HG03039 (cell line): ENCODE measurements around the gene CSNK1G2.

ENCODE experiments used
- ATAC-seq: cut with Tn5 transposase; IDR thresholded peaks from one replicate; pipeline ENCODE4 v1.9.1; 2021; ENCODE audit warnings: mild to moderate bottlenecking, moderate library complexity; ENCODE audit not compliant: unreplicated experiment

Gene CSNK1G2

DNA sequence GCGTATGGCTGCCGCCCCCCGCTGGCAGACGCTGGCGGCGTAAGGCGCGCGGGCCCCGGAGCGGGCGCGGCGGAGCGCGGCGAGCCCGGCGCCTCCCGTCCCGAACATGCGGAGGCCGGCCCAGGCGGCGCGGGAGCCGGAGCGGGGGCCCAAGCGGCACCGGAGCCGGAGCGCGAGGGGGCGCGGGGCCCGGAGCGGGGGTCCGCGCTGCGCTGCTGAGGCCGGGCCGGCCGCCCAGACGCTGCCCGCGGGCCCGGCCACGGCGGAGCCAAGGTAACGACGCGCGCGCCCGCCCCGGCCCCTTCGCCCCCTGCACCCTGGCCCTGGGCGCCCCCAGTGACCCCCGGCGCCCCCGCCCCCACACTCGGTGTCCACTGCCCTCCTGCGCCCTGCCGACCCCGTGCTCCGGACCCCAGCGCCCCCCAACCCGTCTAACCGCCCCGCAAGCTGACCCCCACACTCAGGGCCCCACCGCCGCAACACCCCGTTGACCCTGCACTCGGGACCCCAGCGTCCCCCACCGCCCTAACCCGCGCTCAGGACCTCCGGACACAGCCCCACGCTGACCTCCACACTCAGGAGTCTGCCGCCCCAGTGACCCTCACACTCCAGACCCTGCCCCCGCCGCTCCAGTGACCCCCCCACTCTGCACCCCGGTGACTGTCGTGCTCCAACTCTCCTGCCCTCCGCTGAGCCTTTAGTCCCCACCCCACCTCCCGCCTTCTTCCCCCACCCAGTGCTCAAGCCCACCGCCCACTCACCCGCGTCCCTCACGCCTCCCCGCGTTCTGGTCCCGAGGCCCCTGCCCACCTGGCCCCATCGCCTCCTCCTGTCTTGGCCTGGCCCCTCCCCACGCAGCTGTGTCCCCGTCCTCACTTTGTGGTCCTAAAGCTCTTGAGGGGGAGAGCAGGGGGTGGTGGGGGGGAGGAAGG lies at the start of gene CSNK1G2:
CSNK1G2 (plus strand) TSS at position 27 of the 932 bp plus-strand sequence. CDS start 28,601 bp downstream, outside the sequence.
- peak; percentile 53 for ATAC-seq

DNA sequence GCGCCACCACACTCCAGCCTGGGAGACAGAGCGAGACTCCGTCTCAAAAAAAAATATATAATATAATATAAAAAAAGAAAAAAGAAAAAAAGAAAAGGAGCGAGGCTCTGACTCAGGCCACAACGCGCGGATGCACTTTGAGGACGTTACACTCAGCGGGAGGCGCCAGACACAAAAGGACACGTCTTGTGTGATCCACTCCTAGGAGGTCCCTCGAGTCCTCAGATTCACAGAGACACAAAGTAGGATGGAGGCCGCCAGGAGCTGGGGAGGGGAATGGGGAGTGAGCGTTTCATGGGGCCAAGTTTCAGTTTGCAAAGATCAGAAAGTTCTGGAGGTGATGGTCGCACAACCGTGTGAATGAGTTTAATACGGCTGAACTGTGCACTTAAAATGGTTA lies 47.2 kb upstream of the CSNK1G2 start:
- no peak for ATAC-seq

DNA sequence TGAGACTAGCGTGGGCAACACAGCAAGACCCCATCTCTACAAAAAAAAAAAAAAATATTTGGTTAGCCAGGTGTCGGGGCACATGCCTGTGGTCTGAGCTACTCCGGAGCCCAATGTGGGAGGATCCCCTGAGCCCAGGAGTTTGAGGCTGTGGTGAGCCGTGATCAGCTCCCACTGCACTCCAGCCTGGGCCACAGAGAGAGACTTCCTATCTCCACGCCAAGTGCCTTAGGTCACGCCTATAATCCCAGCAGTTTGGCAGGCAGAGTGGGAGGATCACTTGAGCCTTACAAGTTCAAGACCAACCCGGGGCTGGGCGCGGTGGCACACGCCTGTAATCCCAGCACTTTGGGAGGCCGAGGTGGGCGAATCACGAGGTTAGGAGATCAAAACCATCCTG lies 44.5 kb upstream of the CSNK1G2 start:
- ATAC-seq, result no peak

DNA sequence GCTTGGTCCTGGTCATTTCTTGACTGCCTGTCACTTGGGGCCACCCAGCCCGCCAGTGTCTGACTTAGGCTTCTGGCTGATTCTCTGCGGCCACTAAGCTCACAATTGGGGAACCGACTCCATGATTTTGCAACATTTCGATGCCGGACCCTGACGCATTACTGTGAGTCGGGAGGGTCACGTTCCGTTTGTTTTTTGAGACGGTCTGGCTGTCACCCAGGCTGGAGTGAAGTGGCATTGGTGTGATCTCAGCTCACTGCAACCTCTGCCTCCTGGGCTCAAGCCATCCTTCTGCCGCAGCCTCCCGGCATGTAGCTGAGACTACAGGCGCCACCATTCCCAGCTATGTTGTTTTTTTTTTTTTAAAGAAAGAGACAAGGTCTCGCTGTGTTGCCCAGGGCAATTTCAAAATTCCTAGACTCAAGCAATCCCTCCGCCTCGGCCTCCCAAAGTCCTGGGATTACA lies 39.0 kb upstream of the CSNK1G2 start:
- no peak for ATAC-seq

DNA sequence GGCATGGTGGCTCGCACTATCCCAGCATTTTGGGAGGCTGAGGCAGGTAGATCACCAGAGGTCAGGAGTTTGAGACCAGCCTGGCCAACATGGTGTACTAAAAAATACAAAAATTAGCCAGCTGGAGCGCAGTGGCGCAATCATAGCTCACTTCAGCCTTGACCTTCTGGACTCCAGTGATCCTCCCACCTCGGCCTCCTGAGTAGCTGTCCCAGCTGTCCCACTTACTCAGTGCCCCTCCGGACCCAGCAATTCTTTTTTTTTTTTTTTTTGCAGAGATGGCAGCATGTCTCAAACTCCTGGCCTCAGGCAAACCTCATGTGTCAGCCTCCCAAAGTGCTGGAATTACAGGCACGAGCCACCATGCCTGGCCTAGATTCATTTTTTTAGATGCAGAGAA lies 38.0 kb upstream of the CSNK1G2 start:
- no peak for ATAC-seq

DNA sequence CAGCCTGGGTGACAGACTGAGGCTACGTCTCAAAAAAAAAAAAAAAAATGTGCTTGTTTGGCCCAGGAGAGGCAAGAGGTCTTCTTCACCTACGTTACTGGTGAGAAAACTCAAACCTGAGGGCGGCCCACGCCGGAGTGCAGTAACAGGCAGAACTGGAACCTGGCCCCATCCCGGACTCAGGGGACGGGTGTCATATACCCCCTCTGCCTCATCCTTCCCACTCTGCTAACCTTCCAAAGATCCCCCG lies 36.2 kb upstream of the CSNK1G2 start:
- no peak for ATAC-seq

DNA sequence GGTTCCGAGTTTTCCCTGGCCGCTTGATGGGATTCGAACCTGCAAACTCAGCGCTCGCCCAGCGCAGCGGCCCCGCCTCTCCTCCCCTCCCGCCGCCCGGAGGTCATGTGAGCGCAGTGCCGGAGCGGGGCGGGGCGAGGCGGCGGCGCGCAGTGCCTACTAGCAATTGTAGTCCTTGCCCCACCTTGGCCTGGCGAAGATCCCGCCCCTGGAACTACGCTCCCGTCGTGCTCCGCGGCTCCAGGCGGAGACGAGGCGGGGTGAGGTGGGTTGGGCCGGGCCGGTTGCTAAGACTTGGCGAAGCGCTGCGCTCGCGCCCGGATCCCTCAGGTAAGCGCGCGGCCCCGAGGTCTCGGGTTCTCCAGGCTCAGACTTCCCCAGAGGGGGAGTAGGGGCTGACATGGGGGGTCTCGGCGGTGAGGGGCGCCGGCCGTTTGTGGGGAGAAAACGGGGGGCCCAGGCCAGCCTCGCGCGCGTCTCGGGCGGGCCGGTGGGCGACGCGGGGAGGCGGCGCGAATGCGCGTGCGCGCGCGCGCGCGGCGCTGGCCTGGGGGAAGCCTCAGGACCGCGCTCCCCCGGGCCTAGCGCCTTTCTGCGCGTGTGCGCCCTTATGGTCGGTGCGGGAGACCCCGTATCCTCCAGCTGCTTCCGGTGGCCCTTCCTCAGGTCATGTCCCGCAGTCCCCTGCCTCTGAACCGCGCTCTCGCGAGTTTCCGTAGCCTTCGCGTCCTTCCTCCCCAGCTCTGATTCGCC lies 35.7 kb upstream of the CSNK1G2 start, which contains the start of the genes ADAT3 and SCAMP4:
ADAT3 (plus strand) TSS at position 290 of the 753 bp plus-strand sequence. CDS start 6,649 bp downstream, outside the sequence.
SCAMP4 (plus strand) TSS at position 290 of the 753 bp plus-strand sequence. CDS start 9,621 bp downstream, outside the sequence.
- ATAC-seq, result peak; percentile 79

DNA sequence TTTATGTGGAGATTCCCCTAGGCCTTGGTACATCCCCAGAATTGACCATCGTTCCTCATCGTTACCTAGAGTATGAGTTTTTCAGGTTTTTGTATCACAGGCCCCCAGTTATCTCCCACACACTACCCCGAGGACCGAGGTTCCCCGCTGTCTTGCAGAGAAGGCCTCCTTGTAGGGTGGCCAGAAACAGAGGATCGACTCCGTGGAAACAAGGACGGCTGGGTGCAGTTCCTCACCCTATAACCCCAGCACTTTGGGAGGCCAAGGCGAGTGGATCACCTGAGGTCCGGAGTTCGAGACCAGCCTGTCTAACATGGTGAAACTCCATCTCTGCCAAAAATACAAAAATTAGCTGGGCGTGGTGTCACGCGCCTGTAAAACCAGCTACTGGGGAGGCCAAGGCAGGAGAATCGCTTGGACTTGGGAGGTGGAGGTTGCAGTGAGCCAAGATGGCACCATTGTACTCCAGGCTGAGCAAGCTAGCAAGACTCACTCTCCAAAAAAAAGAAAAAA lies 35.1 kb upstream of the CSNK1G2 start:
- ATAC-seq, result no peak

DNA sequence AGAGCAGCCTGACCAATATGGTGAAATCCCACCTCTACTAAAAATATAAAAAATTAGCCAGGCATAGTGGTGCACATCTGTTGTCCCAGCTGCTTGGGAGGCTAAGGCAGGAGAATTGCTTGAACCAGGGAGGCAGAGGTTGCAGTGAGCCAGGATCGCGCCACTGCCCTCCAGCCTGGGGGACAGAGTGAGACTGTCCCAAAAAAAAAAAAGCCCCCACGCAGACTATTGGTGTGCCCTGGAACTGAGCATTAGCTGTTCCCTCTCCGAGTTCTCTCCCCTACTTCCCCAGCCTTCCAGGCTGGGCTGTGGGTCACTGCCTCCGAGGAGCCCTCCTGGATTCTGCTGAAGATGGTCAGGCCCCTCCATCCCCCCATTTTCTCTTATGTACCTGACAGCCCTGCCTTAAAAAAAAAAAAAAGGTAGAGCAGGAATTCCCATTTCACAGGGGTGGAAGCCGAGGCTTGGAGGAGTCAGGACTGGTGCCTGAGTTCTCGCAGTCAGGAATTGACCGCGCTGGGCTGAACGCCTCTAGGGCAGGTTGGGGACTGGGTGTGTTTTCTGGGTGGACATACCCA lies 33.9 kb upstream of the CSNK1G2 start:
- ATAC-seq, result no peak

DNA sequence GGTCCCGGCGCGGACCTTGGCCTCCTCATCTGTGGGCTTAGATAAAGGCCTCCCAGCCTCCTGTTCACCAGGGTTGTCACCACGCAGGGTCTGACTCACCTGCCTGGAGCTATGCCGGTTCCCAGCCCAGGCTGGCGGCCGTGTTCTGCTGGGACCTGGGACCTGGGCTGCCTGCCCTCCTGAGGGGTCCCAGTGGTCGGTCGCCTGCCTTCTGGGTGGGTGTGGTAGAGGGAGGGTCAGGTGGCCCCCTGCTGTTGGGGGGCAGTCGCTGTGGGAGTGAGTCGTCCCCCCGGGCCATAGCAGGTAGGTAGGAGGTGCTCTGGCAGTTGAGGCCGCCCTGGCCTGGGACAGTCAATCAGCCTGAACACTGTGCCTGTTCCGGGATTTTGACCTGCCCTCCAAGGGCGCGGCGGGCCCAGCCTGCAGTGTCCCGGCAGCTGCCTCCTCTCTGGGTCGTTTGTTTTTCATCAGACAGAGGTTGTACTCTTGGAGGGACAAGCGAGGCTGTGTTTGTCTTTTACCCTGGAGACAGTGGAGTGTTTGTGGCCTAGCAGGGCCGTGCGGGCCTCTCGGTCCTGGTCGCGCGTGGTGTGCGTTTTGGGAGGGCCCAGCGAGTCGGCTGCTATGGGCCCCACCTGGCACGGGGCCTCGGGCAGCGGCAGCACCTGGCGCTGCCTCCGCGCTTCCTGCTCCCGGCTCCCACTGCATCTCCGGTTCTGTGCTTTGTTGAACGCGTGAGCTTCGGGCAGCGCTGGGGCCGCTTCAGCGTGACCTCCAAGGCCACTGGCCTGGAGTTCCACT lies 33.2 kb upstream of the CSNK1G2 start:
- no peak for ATAC-seq

DNA sequence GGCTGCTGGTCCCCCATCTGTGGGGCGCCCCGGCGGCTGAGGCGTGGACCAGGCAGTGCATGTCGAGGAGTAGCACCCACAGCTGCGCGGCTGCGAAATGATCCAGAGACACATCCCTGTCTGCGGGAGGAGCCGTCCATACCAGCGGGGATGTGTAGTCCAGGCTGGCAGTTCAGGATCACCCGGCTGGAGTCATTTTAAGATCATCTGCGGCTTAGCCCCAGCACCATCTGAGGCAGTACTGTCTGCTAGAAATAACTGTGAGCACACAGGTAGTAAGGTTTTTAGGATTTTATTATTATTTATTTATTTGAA lies 32.7 kb upstream of the CSNK1G2 start:
- no peak for ATAC-seq

DNA sequence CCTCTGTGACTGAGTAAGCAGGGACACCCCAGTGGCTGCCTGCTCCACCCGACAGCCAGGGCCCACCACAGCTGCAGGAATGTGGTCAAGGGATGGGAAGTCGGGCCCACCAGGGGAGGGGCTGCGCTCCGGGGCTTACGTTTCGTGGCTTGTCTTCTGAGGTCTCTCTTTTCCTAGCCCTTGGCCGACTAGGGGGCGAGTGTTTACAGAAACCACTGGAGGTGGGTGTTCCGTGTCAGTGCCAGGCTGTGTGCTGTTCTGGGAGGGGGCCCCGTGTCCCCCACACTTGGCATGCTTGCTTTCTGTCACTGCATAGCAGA lies 31.3 kb upstream of the CSNK1G2 start:
- no peak for ATAC-seq

DNA sequence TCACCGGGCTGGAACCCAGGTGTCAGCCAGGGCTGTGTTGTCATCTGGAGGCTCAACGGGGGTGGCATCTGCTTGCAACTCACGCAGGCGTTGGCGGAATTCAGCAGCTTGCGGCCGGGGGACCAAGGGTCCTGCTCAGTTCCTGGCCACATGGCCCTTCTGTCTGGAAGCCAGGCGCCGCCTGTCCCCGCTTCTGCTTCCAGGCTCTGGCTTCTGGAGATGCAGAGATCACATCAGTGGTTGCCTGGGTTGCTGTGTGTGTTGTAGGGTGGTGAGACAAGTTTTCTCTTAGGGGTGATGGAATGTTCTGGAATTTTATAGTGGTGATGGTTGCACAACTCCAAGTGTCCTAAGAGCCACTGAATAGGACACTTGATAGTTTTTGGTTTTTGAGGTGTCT lies 30.8 kb upstream of the CSNK1G2 start:
- ATAC-seq, result no peak

DNA sequence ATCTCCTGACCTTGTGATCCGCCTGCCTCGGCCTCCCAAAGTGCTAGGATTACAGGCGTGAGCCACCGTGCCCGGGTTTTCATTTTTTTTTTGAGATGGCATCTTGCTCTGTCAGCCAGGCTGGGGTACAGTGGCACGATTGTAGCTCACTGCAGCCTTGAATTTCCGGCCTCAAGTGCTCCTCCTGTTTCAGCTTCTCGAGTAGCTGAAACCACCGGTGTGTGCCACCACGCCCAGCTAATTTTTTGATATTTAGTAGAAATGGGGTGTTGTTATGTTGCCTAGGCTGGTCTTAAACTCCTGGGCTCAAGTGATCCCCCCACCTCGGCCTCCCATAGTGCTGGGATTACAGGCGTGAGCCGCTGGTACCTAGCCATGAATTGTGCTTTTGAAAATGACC lies 29.9 kb upstream of the CSNK1G2 start:
- no peak for ATAC-seq

DNA sequence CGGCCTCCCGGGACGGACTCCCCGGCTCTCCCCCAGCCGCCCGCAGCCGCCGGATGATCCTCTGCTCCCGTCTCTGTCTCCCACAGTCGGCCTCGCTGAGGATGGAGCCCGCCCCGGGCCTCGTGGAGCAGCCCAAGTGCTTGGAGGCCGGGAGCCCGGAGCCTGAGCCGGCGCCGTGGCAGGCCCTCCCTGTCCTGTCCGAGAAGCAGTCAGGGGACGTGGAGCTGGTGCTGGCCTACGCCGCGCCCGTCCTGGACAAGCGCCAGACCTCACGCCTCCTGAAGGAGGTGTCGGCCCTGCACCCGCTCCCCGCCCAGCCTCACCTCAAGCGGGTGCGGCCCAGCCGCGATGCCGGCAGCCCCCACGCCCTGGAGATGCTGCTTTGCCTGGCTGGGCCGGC lies 29.0 kb upstream of the CSNK1G2 start:
- no peak for ATAC-seq

DNA sequence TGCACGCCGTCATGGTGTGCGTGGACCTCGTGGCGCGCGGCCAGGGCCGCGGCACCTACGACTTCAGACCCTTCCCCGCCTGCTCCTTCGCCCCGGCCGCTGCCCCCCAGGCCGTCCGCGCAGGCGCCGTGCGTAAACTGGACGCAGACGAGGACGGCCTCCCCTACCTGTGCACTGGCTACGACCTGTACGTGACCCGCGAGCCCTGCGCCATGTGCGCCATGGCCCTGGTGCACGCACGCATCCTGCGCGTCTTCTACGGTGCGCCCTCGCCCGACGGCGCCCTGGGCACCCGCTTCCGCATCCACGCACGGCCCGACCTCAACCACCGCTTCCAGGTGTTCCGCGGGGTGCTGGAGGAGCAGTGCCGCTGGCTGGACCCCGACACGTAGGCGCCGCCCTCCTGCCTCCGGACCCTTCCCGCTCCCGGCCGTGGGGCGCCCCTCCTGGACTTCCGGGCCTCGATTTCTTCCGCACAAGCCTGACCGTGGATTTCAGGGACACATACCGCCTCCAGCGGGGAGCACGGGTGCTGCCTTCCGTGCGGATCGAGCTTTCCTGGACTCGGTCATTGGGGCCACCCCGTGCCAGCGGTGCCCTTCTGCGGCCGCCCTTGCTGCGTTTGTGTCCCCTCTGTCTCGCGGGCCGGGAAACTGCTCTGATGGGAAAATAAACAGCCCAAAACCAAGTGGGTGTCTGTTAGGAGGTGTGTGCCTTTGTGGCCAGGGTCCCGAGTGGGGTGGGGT lies 28.0 kb upstream of the CSNK1G2 start:
- ATAC-seq, result no peak

DNA sequence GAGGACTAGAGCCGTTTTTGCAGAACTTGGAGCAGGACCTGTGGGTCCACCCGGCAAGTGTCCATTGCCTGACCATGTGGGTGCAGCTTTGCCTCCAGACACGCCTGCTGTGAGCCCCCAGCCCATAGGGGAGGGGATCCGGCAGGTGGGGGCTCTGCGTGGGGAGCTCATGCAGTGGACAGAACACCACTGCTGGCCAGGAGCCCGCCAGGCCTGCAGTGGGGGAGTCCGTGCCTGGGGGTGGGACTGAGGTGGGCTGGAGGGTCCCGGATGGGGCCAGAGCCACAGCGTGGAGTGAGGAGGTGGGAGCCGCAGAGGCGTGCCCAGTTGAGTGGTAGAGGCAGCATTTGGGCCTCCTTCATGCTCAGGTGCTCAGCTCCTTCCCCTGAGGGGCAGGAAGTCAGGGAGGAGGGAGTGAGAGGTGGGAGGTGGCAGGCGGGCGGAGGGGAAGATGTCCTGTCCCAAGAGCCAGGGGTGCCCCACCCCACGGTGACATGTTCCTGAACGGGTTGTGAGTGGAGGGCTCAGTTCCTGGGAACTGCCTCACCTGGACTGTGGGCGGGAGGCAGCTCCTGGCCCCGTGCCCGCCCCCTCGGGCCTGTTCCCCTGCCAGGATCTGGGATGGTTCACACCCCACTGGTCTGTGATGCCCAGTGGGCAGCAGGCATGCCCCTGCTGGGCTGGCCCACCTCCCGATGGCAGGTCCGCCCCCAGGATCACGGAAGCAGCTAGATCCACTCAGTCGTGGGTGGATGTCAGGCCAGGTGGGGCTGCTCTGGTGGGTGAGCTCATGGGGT lies 27.0 kb upstream of the CSNK1G2 start:
- ATAC-seq, result no peak

DNA sequence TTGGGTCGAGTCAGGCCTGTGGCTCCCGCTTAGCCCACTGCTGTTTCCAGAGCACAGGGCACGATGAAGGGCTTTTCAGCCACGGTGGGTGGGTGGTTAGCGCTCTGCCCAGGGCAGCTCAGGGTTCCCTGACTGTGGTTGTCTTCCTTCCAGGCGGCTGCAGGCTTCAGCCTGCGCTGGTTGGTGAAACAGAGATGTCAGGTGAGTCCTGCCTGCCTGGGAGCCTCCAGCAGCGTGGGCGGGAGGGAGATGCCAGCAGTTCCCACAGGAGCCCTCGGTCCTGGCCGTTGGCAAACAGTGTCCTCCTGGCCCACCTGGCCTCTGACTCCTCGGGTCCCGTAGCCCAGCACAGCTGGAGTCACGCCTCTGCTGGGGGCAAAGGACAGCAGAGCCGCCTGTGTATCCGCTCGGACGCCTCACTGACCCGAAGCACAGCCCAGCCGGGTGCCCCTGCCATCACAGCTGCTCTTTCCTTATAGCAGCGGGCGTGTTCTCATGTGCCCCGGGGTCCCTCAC lies 26.1 kb upstream of the CSNK1G2 start:
- no peak for ATAC-seq

DNA sequence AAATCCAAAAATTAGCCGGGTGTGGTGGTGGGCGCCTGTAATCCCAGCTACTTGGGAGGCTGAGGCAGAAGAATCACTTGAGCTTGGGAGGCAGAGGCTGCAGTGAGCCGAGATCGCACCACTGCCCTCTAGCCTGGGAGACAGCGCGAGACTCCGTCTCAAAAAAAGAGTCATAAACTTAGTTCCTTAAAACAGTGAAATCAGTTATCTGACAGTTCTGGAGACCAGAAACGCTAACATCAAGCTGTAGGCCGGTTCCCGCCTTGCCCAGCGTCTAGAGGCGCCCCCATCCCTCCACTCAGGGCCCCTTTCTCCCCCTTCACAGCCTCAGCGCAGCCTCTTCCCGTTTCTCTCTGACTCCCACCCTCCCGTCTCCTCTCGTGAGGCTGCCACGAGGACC lies 23.8 kb upstream of the CSNK1G2 start:
- ATAC-seq, result no peak
